Liver (tissue), 9 donors: Measurements from ENCODE around the gene ZNF691. TPM values are rescaled to one million over a fixed set of nuclear protein-coding genes. Genes with fewer than 3 reads are reported as not detected.

Experiments used
- DNase-seq: peaks from one replicate; pipeline ENCODE4 v3.0.0-alpha.2; 2017; ENCODE audit warnings: low spot score
- H3K27ac ChIP-seq, 2 donors: one replicate each; pipeline ENCODE4 v1.7.0; 2013; ENCODE audit warnings: inconsistent platforms in 2 of 2, low read length in 2 of 2, control low read depth in 1 of 2, low read depth in 1 of 2, mild to moderate bottlenecking in 1 of 2
- H3K27me3 ChIP-seq, 4 donors: one replicate each; pipeline versions ENCODE4 v1.6.1 to v1.7.0; 2013; ENCODE audit warnings: low read length in 3 of 4, inconsistent platforms in 1 of 4, mild to moderate bottlenecking in 1 of 4, moderate library complexity in 1 of 4; ENCODE audit not compliant: control insufficient read depth in 4 of 4, insufficient read depth in 4 of 4
- H3K36me3 ChIP-seq, 4 donors: one replicate each; pipeline versions ENCODE4 v1.6.1 to v1.7.0; 2013; ENCODE audit warnings: low read length in 3 of 4, mild to moderate bottlenecking in 3 of 4, low read depth in 1 of 4, moderate library complexity in 1 of 4; ENCODE audit not compliant: control insufficient read depth in 4 of 4, insufficient read depth in 3 of 4
- H3K4me1 ChIP-seq, 4 donors: one replicate each; pipeline versions ENCODE4 v1.6.1 to v1.7.0; 2013; ENCODE audit warnings: low read length in 3 of 4, mild to moderate bottlenecking in 3 of 4, moderate library complexity in 1 of 4; ENCODE audit not compliant: control insufficient read depth in 4 of 4, insufficient read depth in 4 of 4
- H3K4me3 ChIP-seq, 3 donors: one replicate each; pipeline versions ENCODE4 v1.6.1 to v1.7.0; 2013; ENCODE audit warnings: low read length in 3 of 3, control low read depth in 1 of 3, low read depth in 1 of 3, mild to moderate bottlenecking in 1 of 3
- H3K9ac ChIP-seq, 2 donors: one replicate each; pipeline ENCODE4 v1.7.0; 2013; ENCODE audit warnings: low read length in 2 of 2, mild to moderate bottlenecking in 2 of 2, moderate library complexity in 2 of 2, control low read depth in 1 of 2, low read depth in 1 of 2
- H3K9me3 ChIP-seq, 4 donors: one replicate each; pipeline versions ENCODE4 v1.6.1 to v1.7.0; 2013; ENCODE audit warnings: low read length in 3 of 4; ENCODE audit not compliant: control insufficient read depth in 4 of 4
- ATF3 ChIP-seq: IDR thresholded peaks from 2 replicates; pipeline ENCODE4 v1.6.1; 2016; ENCODE audit warnings: antibody characterized with exemption
- CTCF ChIP-seq: fragments of 150-350 bp; IDR thresholded peaks from 2 replicates; pipeline ENCODE4 v1.5.1; 2017; ENCODE audit warnings: improper control_type of control experiment, low read depth, low read length; ENCODE audit not compliant: missing input control
- EGR1 ChIP-seq, 2 donors: IDR thresholded peaks; 2 replicates each; pipeline ENCODE4 v1.6.1; 2016 to 2018; ENCODE audit warnings: antibody characterized with exemption in 2 of 2, low read depth in 2 of 2
- FOXA1 ChIP-seq: IDR thresholded peaks from 2 replicates; pipeline ENCODE4 v1.6.1; 2016; ENCODE audit warnings: antibody characterized with exemption
- FOXA2 ChIP-seq: IDR thresholded peaks from 2 replicates; pipeline ENCODE4 v1.6.1; 2016; ENCODE audit warnings: antibody characterized with exemption
- GABPA ChIP-seq, 2 donors: IDR thresholded peaks in 1 of 2; conservative IDR thresholded peaks in 1 of 2; 2 replicates each; pipeline ENCODE4 v1.6.1; 2016; ENCODE audit warnings: antibody characterized with exemption in 2 of 2, mild to moderate bottlenecking in 1 of 2, moderate library complexity in 1 of 2
- HNF4A ChIP-seq, 2 donors: conservative IDR thresholded peaks; 2 replicates each; pipeline ENCODE4 v1.6.1; 2016; ENCODE audit warnings: antibody characterized with exemption in 2 of 2, mild to moderate bottlenecking in 2 of 2
- HNF4G ChIP-seq: IDR thresholded peaks from 2 replicates; pipeline ENCODE4 v1.6.1; 2016; ENCODE audit warnings: antibody characterized with exemption
- JUND ChIP-seq, 2 donors: IDR thresholded peaks; 2 replicates each; pipeline ENCODE4 v1.6.1; 2016; ENCODE audit warnings: antibody characterized with exemption in 2 of 2
- MAX ChIP-seq: IDR thresholded peaks from 2 replicates; pipeline ENCODE4 v1.6.1; 2016; ENCODE audit warnings: antibody characterized with exemption
- NR2F2 ChIP-seq: IDR thresholded peaks from 2 replicates; pipeline ENCODE4 v1.6.1; 2016; ENCODE audit warnings: antibody characterized with exemption
- RAD21 ChIP-seq, 2 donors: IDR thresholded peaks; 2 replicates each; pipeline ENCODE4 v1.6.1; 2016; ENCODE audit warnings: antibody characterized with exemption in 2 of 2, mild to moderate bottlenecking in 2 of 2
- REST ChIP-seq: IDR thresholded peaks from 2 replicates; pipeline ENCODE4 v1.6.1; 2016; ENCODE audit warnings: antibody characterized with exemption, mild to moderate bottlenecking
- RXRA ChIP-seq, 2 donors: IDR thresholded peaks; 2 replicates each; pipeline ENCODE4 v1.6.1; 2017 to 2018; ENCODE audit warnings: antibody characterized with exemption in 2 of 2, mild to moderate bottlenecking in 1 of 2
- SP1 ChIP-seq: IDR thresholded peaks from 2 replicates; pipeline ENCODE4 v1.6.1; 2018; ENCODE audit warnings: antibody characterized with exemption, mild to moderate bottlenecking
- TAF1 ChIP-seq: conservative IDR thresholded peaks from 2 replicates; pipeline ENCODE4 v1.6.1; 2016; ENCODE audit warnings: antibody characterized with exemption, mild to moderate bottlenecking
- YY1 ChIP-seq: IDR thresholded peaks from 2 replicates; pipeline ENCODE4 v1.6.1; 2016; ENCODE audit warnings: antibody characterized with exemption, mild to moderate bottlenecking
- ZBTB33 ChIP-seq: IDR thresholded peaks from 2 replicates; pipeline ENCODE4 v1.6.1; 2016; ENCODE audit warnings: antibody characterized with exemption
- WGBS: extraction: QIAGEN DNeasy Blood & Tissue Kit; methylation state at CpG from one replicate; pipeline ENCODE4 v1.1.7; 2013; 5-methylcytosine and 5-hydroxymethylcytosine counted together
- polyA plus RNA-seq, 2 donors: library from polyadenylated mRNA; stranded (reverse) in 1 of 2; unstranded in 1 of 2; fragments of 200-250 nt in 1 of 2; fragments of >200 nt in 1 of 2; fragmentation: Nextera tagmentation in 1 of 2; extraction: Ambion mirVana in 1 of 2; gene quantifications; one replicate each; pipeline versions ENCODE4 v1.2.1 to v1.2.3, GENCODE V29; 2013 to 2015
- total RNA-seq, 2 donors: library from RNA; depleted of rRNA; stranded (reverse); fragments of >200 nt; gene quantifications; one replicate each; pipeline ENCODE4 v1.2.3, GENCODE V29; 2014
- donor health status: healthy.
- donor health status: healthy.
- donor health status: healthy.
- donor health status: healthy.
- donor health status: healthy.

Gene ZNF691
- total and polyA plus RNA-seq, 4 donors: 2.7 to 8.9 (median 5.5) TPM

- no peak for TF ChIP-seq MAX
These were observed 14.1 kb downstream of the ZNF691 start (continued) for GRCh38 chr1:42860339-42861013.

- H3K9ac ChIP-seq: no peak overlapping the region
- no peak overlapping the region for H3K4me3 ChIP-seq
- H3K9me3 ChIP-seq: peaks cover 0 to 3% (median 0%) of the 10 kb centered on the region in 4 donors
- TF ChIP-seq YY1: no peak
- TF ChIP-seq CTCF: no peak
- TF ChIP-seq FOXA1: no peak
- no peak for TF ChIP-seq ATF3
- TF ChIP-seq JUND (IDR thresholded peaks at IDR 0.05): no peak
- no peak for TF ChIP-seq TAF1
- no peak for TF ChIP-seq HNF4G
- DNase-seq: no peak
- H3K36me3 ChIP-seq: no peaks in the 10 kb centered on the region
- no peak overlapping the region for H3K27ac ChIP-seq
- H3K27me3 ChIP-seq: no peaks in the 10 kb centered on the region
- H3K4me1 ChIP-seq: no peaks in the 10 kb centered on the region
These were observed 14.6 kb downstream of the ZNF691 start for GRCh38 chr1:42861014-42861399.

GRCh38 chr1:42866549-42866948 is 20.1 kb downstream of the ZNF691 start:
- no peak for TF ChIP-seq RXRA (IDR thresholded peaks at IDR 0.05)
- TF ChIP-seq TAF1: no peak
- TF ChIP-seq FOXA1: no peak
- no peak for TF ChIP-seq GABPA (IDR thresholded peaks at IDR 0.05 in 1 of 2, conservative IDR thresholded peaks at IDR 0.05 in 1 of 2)
- no peak for TF ChIP-seq HNF4G
- TF ChIP-seq RAD21 (IDR thresholded peaks at IDR 0.05): no peak
- TF ChIP-seq JUND (IDR thresholded peaks at IDR 0.05): no peak
- no peak for TF ChIP-seq ZBTB33
- TF ChIP-seq ATF3: no peak
- no peak for TF ChIP-seq CTCF
- TF ChIP-seq YY1: no peak
- TF ChIP-seq REST: no peak
- no peak for TF ChIP-seq MAX
- no peak for TF ChIP-seq SP1
- TF ChIP-seq FOXA2: no peak
- no peak for TF ChIP-seq HNF4A (conservative IDR thresholded peaks at IDR 0.05)
- TF ChIP-seq EGR1 (IDR thresholded peaks at IDR 0.05; ENCODE audit: low read depth in 2 of 2): no peak
- no peak for TF ChIP-seq NR2F2
- H3K4me3 ChIP-seq: no peak overlapping the region
- H3K9me3 ChIP-seq: no peaks in the 10 kb centered on the region
- H3K9ac ChIP-seq: no peak overlapping the region
- no peak overlapping the region for H3K27ac ChIP-seq
- no peaks in the 10 kb centered on the region for H3K4me1 ChIP-seq
- no peaks in the 10 kb centered on the region for H3K27me3 ChIP-seq
- WGBS: 89% methylated on average over 5 of the region's 5 CpGs
- no peak for DNase-seq
- H3K36me3 ChIP-seq: no peaks in the 10 kb centered on the region
